AG04449 (cell line): ENCODE measurements around the gene ZNF800.

ENCODE experiments used
- CTCF ChIA-PET: fragments of 350-600 bp; formaldehyde crosslinking; extraction: SDS; loops from one replicate; lab custom pipeline; 2021; ENCODE audit warnings: antibody characterized with exemption; lab: Yijun Ruan, JAX
- POLR2A ChIA-PET: fragments of 400-600, 350-600 bp; formaldehyde crosslinking; extraction: SDS; loops from one replicate; lab custom pipeline; 2020; ENCODE audit warnings: antibody characterized with exemption, inconsistent platforms; lab: Yijun Ruan, JAX
- DNase-seq: peaks from one replicate; pipeline ENCODE4 v3.0.0-alpha.2; 2010; ENCODE audit warnings: low read depth, low spot score
- H3K4me3 ChIP-seq: 2 replicates; pipeline ENCODE4 v1.5.1; 2011; ENCODE audit warnings: low read depth, mild to moderate bottlenecking, control low read depth, low read length
- CTCF ChIP-seq: IDR thresholded peaks from one replicate; pipeline ENCODE4 v1.5.1; 2011; ENCODE audit warnings: mild to moderate bottlenecking, moderate library complexity, low read length, control low read depth, inconsistent platforms; ENCODE audit not compliant: insufficient read depth; ENCODE audit errors: missing control alignments

The ZNF800 gene

GRCh38 chr7:127320974-127321373, 71.5 kb downstream of the ZNF800 start:
- CTCF ChIA-PET: interaction anchor here (1.4 kb wide), 1 partner anchor 24 kb away, joined by 3 read pairs; no protein-coding TSS in a partner anchor
- no peak for TF ChIP-seq CTCF
- POLR2A ChIA-PET: no interaction called here
- no peak overlapping the region for H3K4me3 ChIP-seq
- DNase-seq: no peak
